ENCODE results near the gene CNTNAP2. TPM values are rescaled to one million over a fixed set of nuclear protein-coding genes. Genes with fewer than 3 reads are reported as not detected.

Gene CNTNAP2
- total RNA-seq, 1 experiment from 2014 or later, result 42.5 TPM

- Mint-ChIP-seq H3K4me1 (ENCODE audit: low read depth, unreplicated experiment) (no peaks in the 10 kb centered on the region), H3K27me3 (ENCODE audit: insufficient read depth, unreplicated experiment) (no peaks in the 10 kb centered on the region), H3K27ac (ENCODE audit: unreplicated experiment) (no peak overlapping the region), H3K36me3 (ENCODE audit: insufficient read depth, unreplicated experiment) (no peaks in the 10 kb centered on the region), H3K9me3 (ENCODE audit: unreplicated experiment) (no peaks in the 10 kb centered on the region), H3K4me3 (ENCODE audit: unreplicated experiment) (no peak overlapping the region)
- no peaks in the 10 kb centered on the region for H3K9me3 ChIP-seq
- BruUV-seq (replicated peaks), result no TSS peak
- H3K4me3 ChIP-seq (ENCODE audit: low read depth, low read length), result no peak overlapping the region
- ChIA-PET POLR2A (no interaction called here), CTCF (interaction anchor here (2.0 kb wide), 1 partner anchor 893 kb away, joined by 5 read pairs; no protein-coding TSS in a partner anchor)
- DNase-seq, result no peak
- intact Hi-C loops (cut with micrococcal nuclease; ENCODE audit: unreplicated experiment), result loop anchor here (5.0 to 10.0 kb wide), 2 partner anchors 182 to 375 kb away; no protein-coding TSS in a partner anchor
- TF ChIP-seq CTCF (IDR thresholded peaks at IDR 0.05; ENCODE audit: insufficient read depth in 1 of 2, low read depth in 1 of 2, low read length in 1 of 2, severe bottlenecking in 1 of 2, unreplicated experiment in 1 of 2), result no peak
- no peaks in the 10 kb centered on the region for H3K36me3 ChIP-seq (ENCODE audit: control insufficient read depth, insufficient read depth, low read length)
- no peaks in the 10 kb centered on the region for H3K4me1 ChIP-seq
- H3K27me3 ChIP-seq (replicated peaks; ENCODE audit: control insufficient read depth, insufficient read depth, low read length), result no peaks in the 10 kb centered on the region
Observed at GRCh38 chr7:147249956-147250355, 1133.4 kb downstream of the CNTNAP2 start.

GRCh38 chr7:147251751-147252325, 1135.2 kb downstream of the CNTNAP2 start:
- intact Hi-C loops (cut with micrococcal nuclease; ENCODE audit: unreplicated experiment), result no loop called here
- no peaks in the 10 kb centered on the region for H3K4me1 ChIP-seq
- no peak for TF ChIP-seq CTCF (IDR thresholded peaks at IDR 0.05; ENCODE audit: insufficient read depth in 1 of 2, low read depth in 1 of 2, low read length in 1 of 2, severe bottlenecking in 1 of 2, unreplicated experiment in 1 of 2)
- Mint-ChIP-seq H3K36me3 (ENCODE audit: insufficient read depth, unreplicated experiment) (no peaks in the 10 kb centered on the region), H3K9me3 (ENCODE audit: unreplicated experiment) (no peaks in the 10 kb centered on the region), H3K27ac (ENCODE audit: unreplicated experiment) (no peak overlapping the region), H3K4me3 (ENCODE audit: unreplicated experiment) (no peak overlapping the region), H3K4me1 (ENCODE audit: low read depth, unreplicated experiment) (no peaks in the 10 kb centered on the region), H3K27me3 (ENCODE audit: insufficient read depth, unreplicated experiment) (no peaks in the 10 kb centered on the region)
- H3K36me3 ChIP-seq (ENCODE audit: control insufficient read depth, insufficient read depth, low read length), result no peaks in the 10 kb centered on the region
- BruUV-seq (replicated peaks), result no TSS peak
- ChIA-PET POLR2A (no interaction called here), CTCF (no interaction called here)
- no peak for DNase-seq
- H3K27me3 ChIP-seq (replicated peaks; ENCODE audit: control insufficient read depth, insufficient read depth, low read length), result no peaks in the 10 kb centered on the region
- no peaks in the 10 kb centered on the region for H3K9me3 ChIP-seq
- no peak overlapping the region for H3K4me3 ChIP-seq (ENCODE audit: low read depth, low read length)

GRCh38 chr7:147261693-147262092, 1145.1 kb downstream of the CNTNAP2 start:
- Mint-ChIP-seq H3K27me3 (ENCODE audit: insufficient read depth, unreplicated experiment) (no peaks in the 10 kb centered on the region), H3K36me3 (ENCODE audit: insufficient read depth, unreplicated experiment) (no peaks in the 10 kb centered on the region), H3K4me1 (ENCODE audit: low read depth, unreplicated experiment) (no peaks in the 10 kb centered on the region), H3K27ac (ENCODE audit: unreplicated experiment) (no peak overlapping the region), H3K4me3 (ENCODE audit: unreplicated experiment) (no peak overlapping the region), H3K9me3 (ENCODE audit: unreplicated experiment) (no peaks in the 10 kb centered on the region)
- Histone ChIP-seq H3K4me1 (no peaks in the 10 kb centered on the region), H3K4me3 (ENCODE audit: low read depth, low read length) (no peak overlapping the region), H3K36me3 (ENCODE audit: control insufficient read depth, insufficient read depth, low read length) (no peaks in the 10 kb centered on the region), H3K9me3 (no peaks in the 10 kb centered on the region), H3K27me3 (replicated peaks; ENCODE audit: control insufficient read depth, insufficient read depth, low read length) (no peaks in the 10 kb centered on the region)
- no TSS peak for BruUV-seq (replicated peaks)
- TF ChIP-seq CTCF (IDR thresholded peaks at IDR 0.05; ENCODE audit: insufficient read depth in 1 of 2, low read depth in 1 of 2, low read length in 1 of 2, severe bottlenecking in 1 of 2, unreplicated experiment in 1 of 2), result no peak
- intact Hi-C loops (cut with micrococcal nuclease; ENCODE audit: unreplicated experiment), result no loop called here
- no peak for DNase-seq
- POLR2A ChIA-PET, result no interaction called here
- CTCF ChIA-PET, result interaction anchor here (0.6 to 0.8 kb wide), 2 partner anchors 21 to 545 kb away, joined by 3 to 4 read pairs; no protein-coding TSS in a partner anchor

Data from Caco-2 (cell line).